IPS-15b (cell line): Measurements from ENCODE around the gene ELF2.
"Not testable (repeated sequence)": the region's sequence is repeated elsewhere in the genome, so short reads cannot be mapped to it uniquely, and the experiment has no call there.

ENCODE experiments used
- H3K27me3 ChIP-seq: one replicate; pipeline ENCODE4 v1.6.1; 2013; ENCODE audit warnings: low read length; ENCODE audit not compliant: control insufficient read depth, insufficient read depth
- H3K36me3 ChIP-seq: one replicate; pipeline ENCODE4 v1.6.1; 2013; ENCODE audit warnings: low read length; ENCODE audit not compliant: control insufficient read depth, insufficient read depth
- H3K4me1 ChIP-seq: one replicate; pipeline ENCODE4 v1.6.1; 2013; ENCODE audit warnings: mild to moderate bottlenecking, low read length; ENCODE audit not compliant: control insufficient read depth, insufficient read depth
- H3K4me3 ChIP-seq: one replicate; pipeline ENCODE4 v1.5.1; 2013; ENCODE audit warnings: low read depth, low read length
- H3K9ac ChIP-seq: one replicate; pipeline ENCODE4 v1.6.1; 2013; ENCODE audit warnings: low read depth, mild to moderate bottlenecking, low read length
- H3K9me3 ChIP-seq: one replicate; pipeline ENCODE4 v1.6.1; 2013; ENCODE audit warnings: mild to moderate bottlenecking, low read length; ENCODE audit not compliant: control insufficient read depth, insufficient read depth

Gene ELF2

DNA sequence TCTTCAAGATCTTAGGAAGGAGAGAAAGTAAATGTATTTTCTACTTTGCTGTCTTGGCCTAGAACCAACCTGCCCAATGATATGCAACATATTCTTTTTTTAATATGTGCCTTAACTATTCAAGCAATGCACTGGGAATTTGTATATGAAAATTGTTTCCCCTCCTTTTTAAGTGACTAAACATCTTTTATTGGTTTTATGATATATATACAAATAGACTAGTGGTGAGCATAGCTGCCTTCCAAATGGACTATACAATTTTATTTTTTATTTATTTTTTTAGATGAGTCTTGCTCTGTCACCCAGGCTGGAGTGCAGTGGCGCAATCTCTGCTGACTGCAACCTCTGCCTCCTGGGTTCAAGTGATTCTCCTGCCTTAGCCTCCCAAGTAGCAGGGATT lies 151.2 kb downstream of the ELF2 start:
- H3K9ac ChIP-seq, result no peak overlapping the region
- H3K9me3 ChIP-seq, result no peaks in the 10 kb centered on the region
- H3K36me3 ChIP-seq, result no peaks in the 10 kb centered on the region
- H3K4me1 ChIP-seq, result peaks cover 21% of the 10 kb centered on the region
- H3K4me3 ChIP-seq, result no peak overlapping the region
- H3K27me3 ChIP-seq, result no peaks in the 10 kb centered on the region

DNA sequence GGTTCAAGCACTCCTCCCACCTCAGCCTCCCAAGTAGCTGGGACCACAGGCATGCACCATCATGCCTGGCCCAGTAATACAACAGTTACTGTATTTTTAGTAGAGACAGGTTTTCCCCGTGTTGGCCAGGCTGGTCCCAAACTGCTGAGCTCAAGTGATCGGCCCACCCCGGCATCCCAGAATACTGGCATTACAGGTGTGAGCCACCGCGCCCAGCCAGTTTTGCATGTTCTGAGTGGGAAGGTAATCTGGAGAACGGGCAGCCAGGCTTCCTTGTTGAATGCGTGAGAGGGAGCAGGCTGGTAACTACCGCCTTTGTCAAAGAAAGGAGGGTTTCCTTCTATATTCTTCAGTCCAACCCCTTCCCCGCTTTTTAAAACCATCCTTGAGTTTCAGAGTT lies 152.3 kb downstream of the ELF2 start:
- H3K9me3 ChIP-seq, result no peaks in the 10 kb centered on the region
- no peak overlapping the region for H3K4me3 ChIP-seq
- H3K4me1 ChIP-seq, result peaks cover 30% of the 10 kb centered on the region
- H3K27me3 ChIP-seq, result no peaks in the 10 kb centered on the region
- no peaks in the 10 kb centered on the region for H3K36me3 ChIP-seq
- H3K9ac ChIP-seq, result no peak overlapping the region

DNA sequence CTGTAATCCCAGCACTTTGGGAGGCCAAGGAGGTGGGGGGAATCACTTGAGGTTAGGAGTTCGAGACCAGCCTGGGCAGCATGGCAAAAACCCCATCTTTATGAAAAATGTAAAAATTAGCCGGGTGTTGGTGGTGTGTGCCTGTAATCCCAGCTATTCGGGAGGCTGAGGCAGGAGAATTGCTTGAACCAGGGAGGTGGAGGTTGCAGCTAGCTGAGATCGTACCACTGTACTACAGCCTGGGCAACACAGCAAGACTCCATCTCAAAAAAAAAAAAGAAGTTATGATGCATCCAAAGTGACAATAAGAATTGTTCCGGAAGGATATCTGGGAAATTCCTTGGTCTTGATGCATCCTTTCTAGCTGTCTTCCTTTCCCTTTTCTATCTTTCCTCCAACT lies 154.2 kb downstream of the ELF2 start:
- H3K27me3 ChIP-seq, result no peaks in the 10 kb centered on the region
- H3K4me1 ChIP-seq, result peaks cover 36% of the 10 kb centered on the region
- H3K4me3 ChIP-seq, result no peak overlapping the region
- H3K36me3 ChIP-seq, result no peaks in the 10 kb centered on the region
- H3K9me3 ChIP-seq, result no peaks in the 10 kb centered on the region
- no peak overlapping the region for H3K9ac ChIP-seq

DNA sequence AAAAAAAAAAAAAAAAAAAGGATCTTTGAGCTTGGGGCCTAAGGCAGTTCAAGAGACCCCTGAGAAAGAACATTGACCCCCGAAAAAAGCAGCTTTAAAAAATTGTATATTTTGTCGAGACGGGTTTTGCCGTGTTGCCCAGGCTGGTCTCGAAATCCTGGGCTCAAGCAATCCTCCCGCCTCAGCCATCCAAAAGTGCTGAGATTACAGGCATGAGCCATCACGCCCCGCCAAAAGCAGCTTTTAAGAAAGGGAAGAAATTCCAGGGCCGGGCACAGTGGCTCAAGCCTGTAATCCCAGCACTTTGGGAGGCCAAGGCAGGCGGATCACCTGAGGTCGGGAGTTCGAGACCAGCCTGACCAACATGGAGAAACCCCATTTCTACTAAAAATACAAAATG lies 155.9 kb downstream of the ELF2 start:
- H3K4me3 ChIP-seq, result not testable (repeated sequence)
- peaks cover 36% of the 10 kb centered on the region for H3K4me1 ChIP-seq

DNA sequence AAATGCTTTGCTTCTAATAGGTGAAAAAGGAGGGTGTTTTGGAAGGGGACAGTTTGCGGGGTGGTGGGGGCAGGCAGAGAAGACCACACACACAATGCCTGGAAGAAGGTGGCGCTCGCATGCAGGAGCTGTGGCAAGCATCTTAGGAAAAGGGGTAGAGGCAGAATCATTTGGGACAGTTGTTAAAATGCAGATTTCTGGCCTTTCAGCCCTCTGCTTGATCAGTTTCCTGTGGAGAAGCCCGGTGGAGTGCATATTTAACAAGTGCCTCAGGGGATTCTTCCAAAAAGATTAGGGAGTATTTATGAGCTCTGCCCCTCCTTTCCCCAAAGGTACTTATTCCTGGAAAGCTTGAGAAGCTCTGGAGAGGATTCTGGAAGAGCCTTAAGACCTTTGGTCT lies 156.6 kb downstream of the ELF2 start:
- Histone ChIP-seq H3K9me3 (no peaks in the 10 kb centered on the region), H3K4me1 (peaks cover 36% of the 10 kb centered on the region), H3K27me3 (no peaks in the 10 kb centered on the region), H3K36me3 (no peaks in the 10 kb centered on the region), H3K9ac (no peak overlapping the region), H3K4me3 (peak overlapping the region; percentile 80)

More for the DNA sequence above, 155.9 kb downstream of the ELF2 start:
- not testable (repeated sequence) for H3K27me3 ChIP-seq, H3K36me3 ChIP-seq, H3K9ac ChIP-seq, H3K9me3 ChIP-seq

DNA sequence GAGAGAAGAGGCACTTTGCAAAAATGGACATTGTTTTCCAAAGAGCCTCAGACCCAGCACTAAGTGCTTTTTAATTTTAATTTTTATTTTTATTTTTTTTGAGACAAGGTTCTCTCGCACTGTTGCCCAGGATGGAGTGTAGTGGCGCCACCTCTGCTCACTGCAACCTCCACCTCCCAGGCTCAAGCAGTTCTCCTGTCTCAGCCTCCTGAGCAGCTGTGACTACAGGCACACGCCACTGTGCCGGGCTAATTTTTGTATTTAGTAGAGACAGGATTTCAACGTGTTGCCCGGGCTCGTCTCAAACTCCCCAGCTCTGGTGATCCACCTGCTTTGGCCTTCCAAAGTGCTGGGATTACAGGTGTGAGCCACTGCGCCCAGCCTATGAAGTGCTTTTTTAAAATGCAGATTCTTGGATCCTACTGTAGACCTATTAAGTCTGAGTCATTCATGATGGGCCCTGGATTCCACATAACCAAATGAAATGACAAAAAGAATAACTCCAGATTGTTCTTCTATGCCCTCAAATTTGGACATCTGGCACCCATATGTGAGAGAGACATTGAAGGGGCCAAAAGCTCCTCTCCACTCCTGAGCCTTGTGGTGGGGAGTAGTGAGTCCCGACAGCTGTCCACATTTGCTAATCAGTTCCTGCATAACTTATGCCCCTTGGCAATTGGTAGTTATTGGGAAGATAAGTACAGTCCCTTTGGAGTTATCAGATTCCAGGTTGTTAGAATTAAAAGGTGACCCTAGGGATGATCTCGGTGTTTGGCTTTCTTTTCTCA lies 157.9 kb downstream of the ELF2 start:
- Histone ChIP-seq H3K4me3 (peak overlapping the region; percentile 80), H3K9me3 (no peaks in the 10 kb centered on the region), H3K27me3 (no peaks in the 10 kb centered on the region), H3K36me3 (no peaks in the 10 kb centered on the region), H3K9ac (no peak overlapping the region), H3K4me1 (peaks cover 38% of the 10 kb centered on the region)

DNA sequence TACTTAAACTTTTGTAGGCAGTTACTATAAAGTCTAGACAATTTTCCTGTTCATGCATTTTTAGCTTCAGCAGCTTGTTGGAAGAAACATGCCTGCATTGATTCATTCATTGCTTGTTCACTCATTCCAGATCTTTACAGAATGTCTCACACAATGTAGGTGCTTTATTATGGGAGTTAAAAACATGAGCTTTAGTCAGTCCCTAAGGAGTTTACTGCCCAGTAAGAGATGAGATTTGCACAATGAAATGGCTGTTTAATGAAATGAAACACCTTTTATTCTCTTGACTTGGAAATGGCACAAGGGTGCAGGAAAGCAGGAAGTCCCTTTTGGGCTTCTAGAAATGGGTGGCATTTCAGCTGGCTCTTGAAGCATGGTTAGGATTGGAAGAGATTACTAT lies 158.5 kb downstream of the ELF2 start:
- Histone ChIP-seq H3K4me3 (peak overlapping the region; percentile 80), H3K9ac (no peak overlapping the region), H3K27me3 (no peaks in the 10 kb centered on the region), H3K36me3 (no peaks in the 10 kb centered on the region), H3K9me3 (no peaks in the 10 kb centered on the region), H3K4me1 (peaks cover 45% of the 10 kb centered on the region)

DNA sequence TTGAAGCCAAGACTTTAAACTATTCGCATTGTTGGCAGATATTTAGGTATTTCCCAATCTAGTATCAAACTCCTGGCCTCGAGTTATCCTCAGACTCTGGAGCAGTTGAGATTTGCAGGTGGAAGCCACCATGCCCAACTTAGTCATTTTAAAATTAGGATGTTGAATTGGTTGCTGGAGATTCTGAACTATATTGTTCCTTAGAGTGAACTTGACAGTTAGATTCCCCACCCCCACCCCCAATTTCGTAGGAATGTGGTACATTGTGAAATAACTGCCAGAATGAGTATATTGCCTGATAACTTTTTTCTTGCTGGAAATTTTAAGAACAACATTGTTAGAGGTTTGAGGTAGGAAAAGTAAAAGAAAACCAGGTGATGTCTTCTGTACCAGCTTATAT lies 159.2 kb downstream of the ELF2 start:
- no peaks in the 10 kb centered on the region for H3K36me3 ChIP-seq
- no peaks in the 10 kb centered on the region for H3K27me3 ChIP-seq
- H3K4me1 ChIP-seq, result peaks cover 46% of the 10 kb centered on the region
- H3K9ac ChIP-seq, result no peak overlapping the region
- H3K4me3 ChIP-seq, result peak overlapping the region; percentile 80
- H3K9me3 ChIP-seq, result no peaks in the 10 kb centered on the region

DNA sequence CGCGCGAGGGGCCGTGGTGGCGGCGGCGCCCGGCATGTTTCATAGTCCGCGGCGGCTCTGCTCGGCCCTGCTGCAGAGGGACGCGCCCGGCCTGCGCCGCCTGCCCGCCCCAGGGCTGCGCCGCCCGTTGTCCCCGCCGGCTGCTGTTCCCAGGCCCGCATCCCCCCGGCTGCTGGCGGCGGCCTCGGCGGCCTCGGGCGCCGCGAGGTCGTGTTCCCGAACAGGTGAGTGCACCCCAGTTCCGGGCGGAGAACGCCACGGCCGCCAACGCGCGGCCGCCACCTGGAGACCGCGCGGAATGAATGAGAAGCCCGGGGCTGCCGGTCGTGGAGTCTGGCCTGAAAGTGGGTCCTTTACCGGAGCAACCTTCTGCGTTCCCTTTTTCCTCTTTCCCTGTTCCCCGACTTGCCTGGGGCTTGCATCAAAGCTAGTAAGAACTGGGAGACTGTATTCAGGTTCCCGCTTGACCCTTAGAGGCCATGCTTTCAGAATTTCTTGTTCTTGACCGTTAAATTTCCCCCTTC lies 161.0 kb downstream of the ELF2 start:
- Histone ChIP-seq H3K4me3 (peak overlapping the region; percentile 80), H3K4me1 (peaks cover 39% of the 10 kb centered on the region), H3K9me3 (no peaks in the 10 kb centered on the region), H3K27me3 (no peaks in the 10 kb centered on the region), H3K9ac (peak overlapping the region; percentile 95), H3K36me3 (no peaks in the 10 kb centered on the region)

DNA sequence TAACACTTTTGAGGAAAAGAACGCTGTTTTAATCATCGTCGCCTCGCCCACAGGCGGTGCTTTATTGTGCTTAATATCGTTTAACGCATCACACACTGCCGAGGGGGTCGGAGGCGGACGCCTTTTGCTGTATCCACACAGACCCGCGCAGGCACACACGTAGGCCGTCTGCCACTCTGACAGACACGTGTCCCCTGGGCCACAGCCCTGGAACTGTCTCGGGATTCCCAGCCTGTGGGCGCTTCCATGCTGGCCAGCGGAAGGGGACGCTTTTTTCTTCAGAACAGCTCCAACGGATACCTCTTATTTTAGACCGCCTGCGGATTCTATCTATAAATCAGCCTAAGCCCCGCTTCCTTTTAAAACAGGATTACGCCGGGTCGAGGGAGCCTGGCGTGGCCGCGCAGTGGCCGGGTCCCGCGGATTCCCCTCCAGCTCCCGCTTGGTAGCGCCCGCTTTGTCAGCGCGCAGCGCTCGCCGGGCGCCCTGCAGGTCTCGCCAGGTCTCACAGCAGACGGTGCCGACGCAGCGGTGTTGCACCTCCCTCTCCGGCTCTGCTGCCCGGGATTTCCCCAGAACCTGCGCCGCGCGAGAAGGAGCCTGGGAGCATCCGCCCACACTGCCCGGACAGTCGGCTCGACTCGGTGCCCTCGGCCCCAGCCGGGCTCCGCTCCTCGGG lies 161.6 kb downstream of the ELF2 start, which contains the start of gene NOCT:
TSS of gene NOCT (plus strand) at position 513 of the 679 bp plus-strand sequence. CDS start 201 bp downstream, outside the sequence.
- Histone ChIP-seq H3K9ac (peak within 1 kb of the TSS; percentile 95), H3K9me3 (no peaks in the 10 kb centered on the region), H3K36me3 (no peaks in the 10 kb centered on the region), H3K4me1 (peaks cover 35% of the 10 kb centered on the region), H3K27me3 (no peaks in the 10 kb centered on the region), H3K4me3 (peak within 1 kb of the TSS; percentile 80)

DNA sequence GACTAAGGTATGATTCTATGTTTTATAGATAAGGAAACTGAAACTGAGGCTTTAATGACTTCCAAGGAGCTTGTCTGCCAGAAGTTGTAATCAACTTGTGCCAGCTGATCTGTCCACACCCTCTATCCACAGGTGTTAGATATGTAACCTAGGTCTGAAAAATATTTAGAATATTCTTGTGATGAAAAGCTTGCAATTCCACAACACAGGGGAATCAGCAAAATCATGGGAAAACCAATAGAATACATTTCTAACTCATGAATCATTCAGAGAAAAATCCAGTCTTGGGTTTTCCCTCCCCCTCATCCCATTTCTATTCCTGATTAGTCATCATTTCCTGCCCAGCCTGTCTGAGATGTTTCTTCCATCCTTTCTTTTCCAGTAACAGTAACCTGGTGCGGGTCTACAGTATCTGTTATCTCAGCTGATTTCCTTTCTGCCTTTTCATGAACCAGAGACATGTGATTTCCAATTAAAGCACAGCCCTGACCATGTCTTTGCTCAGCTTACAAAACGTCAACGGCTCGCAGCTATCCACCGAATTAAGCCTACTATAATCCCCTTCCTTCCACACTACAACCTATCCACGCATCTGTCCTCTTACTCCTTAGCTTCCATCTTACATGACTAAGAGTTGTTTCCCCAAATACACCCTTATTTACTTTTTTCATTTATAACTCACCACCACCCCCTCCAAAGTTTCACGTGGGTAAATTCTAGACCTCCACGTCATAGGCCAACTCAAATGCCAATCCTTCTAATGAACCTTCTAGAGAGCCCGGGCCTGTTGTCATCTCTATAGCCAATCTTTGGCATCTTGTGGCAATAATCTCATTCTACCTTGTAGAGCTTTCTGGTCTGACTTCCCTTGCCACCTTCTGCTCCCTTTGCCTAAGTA lies 162.4 kb downstream of the ELF2 start:
- Histone ChIP-seq H3K9ac (no peak overlapping the region), H3K4me1 (peaks cover 28% of the 10 kb centered on the region), H3K36me3 (no peaks in the 10 kb centered on the region), H3K9me3 (no peaks in the 10 kb centered on the region), H3K27me3 (no peaks in the 10 kb centered on the region), H3K4me3 (peak overlapping the region; percentile 80)
